Activated naive CD8-positive, alpha-beta T cell treated with anti-CD3 and anti-CD28 coated beads, Interleukin-2, amount 50 U/mL, for 24 hours (primary cell): ENCODE data around the gene PRKCB.

ENCODE experiments used
- ATAC-seq: fragments of 150-1000 bp; cut with Tn5 transposase; one replicate; pipeline ENCODE4 v1.10.0; 2021
- DNase-seq: peaks from one replicate; pipeline ENCODE4 v3.0.0; 2021
- H3K27ac Mint-ChIP-seq: one replicate; pipeline ENCODE4 v1.8.0; 2021; ENCODE audit warnings: mild to moderate bottlenecking, mixed read lengths
- H3K27me3 Mint-ChIP-seq: one replicate; pipeline ENCODE4 v1.8.0; 2021; ENCODE audit warnings: mixed read lengths
- H3K36me3 Mint-ChIP-seq: one replicate; pipeline ENCODE4 v1.8.0; 2021; ENCODE audit warnings: low read depth, mixed read lengths
- H3K4me1 Mint-ChIP-seq: one replicate; pipeline ENCODE4 v1.8.0; 2021; ENCODE audit warnings: mixed read lengths
- H3K4me3 Mint-ChIP-seq: one replicate; pipeline ENCODE4 v1.8.0; 2021; ENCODE audit warnings: mild to moderate bottlenecking, moderate library complexity, mixed read lengths
- H3K9me3 Mint-ChIP-seq: one replicate; pipeline ENCODE4 v1.8.0; 2021; ENCODE audit warnings: mixed read lengths

Gene PRKCB

DNA sequence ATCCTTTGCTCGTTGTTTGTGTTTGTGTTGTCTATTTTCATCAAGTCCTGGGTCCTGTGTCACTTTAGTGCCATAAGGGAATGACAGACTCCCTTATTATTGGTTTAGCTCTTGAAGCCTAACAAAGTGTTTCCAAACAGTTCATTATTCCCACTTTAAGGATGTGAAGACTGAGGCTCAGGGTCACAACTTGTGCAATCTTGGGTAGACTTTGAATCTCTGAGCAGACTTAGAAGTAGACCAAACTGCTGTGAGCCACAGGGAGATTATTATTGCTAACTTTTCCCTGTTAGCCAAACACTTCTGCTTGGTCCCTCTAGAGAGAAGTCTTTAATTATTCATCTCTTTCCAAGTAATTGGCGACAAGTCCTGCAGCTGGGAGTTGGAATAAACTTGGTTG, 31.8 kb downstream of the PRKCB start:
- H3K9me3 Mint-ChIP-seq, result no peaks in the 10 kb centered on the region
- peaks cover 86% of the 10 kb centered on the region for H3K4me1 Mint-ChIP-seq
- peaks cover 9% of the 10 kb centered on the region for H3K36me3 Mint-ChIP-seq
- H3K27ac Mint-ChIP-seq, result no peak overlapping the region
- no peaks in the 10 kb centered on the region for H3K27me3 Mint-ChIP-seq
- DNase-seq (no peak), ATAC-seq (no peak)
- no peak overlapping the region for H3K4me3 Mint-ChIP-seq

DNA sequence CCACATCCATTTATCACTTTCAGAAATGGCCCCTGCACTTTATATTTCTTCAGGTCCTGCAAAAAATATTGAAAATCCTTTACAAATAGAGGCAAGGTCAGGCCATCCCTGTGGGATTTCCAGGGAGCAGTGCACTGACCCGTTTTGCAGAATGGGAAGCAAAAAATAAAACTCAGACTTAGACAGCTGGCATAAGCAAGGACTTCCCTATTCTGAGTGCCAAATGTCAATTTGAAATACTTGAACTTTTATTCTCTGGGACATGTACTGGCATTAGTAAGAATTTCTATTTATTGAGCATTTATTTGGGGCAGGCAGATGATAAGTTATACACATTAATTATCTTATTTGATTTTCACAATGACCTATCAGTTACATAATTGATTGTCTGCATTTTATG, 32.4 kb downstream of the PRKCB start:
- no peaks in the 10 kb centered on the region for H3K9me3 Mint-ChIP-seq
- H3K4me3 Mint-ChIP-seq, result no peak overlapping the region
- no peaks in the 10 kb centered on the region for H3K27me3 Mint-ChIP-seq
- peaks cover 9% of the 10 kb centered on the region for H3K36me3 Mint-ChIP-seq
- DNase-seq (no peak), ATAC-seq (no peak)
- peaks cover 85% of the 10 kb centered on the region for H3K4me1 Mint-ChIP-seq
- H3K27ac Mint-ChIP-seq, result peak overlapping the region; percentile 82

DNA sequence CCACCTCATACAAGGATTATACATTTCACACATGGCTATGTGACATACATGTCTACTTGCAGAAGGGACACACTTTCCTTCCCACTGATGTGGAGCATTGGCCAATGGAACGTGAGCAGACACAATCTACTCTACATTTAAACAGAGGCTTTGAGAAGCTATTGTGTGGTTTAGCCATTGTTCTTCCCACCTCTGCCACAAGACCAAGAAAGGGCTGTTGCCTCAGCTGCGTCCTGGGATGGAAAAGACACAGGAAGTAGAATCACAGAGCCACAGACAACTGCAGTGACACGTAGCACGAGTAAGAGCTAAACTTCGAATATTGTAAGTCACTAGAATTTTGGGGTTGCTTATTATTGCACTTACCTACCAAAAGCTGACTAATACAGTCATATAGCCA, 33.3 kb downstream of the PRKCB start:
- Mint-ChIP-seq H3K27me3 (no peaks in the 10 kb centered on the region), H3K9me3 (no peaks in the 10 kb centered on the region), H3K4me1 (peaks cover 84% of the 10 kb centered on the region), H3K27ac (peak overlapping the region; percentile 82), H3K4me3 (peak overlapping the region; percentile 50), H3K36me3 (peaks cover 12% of the 10 kb centered on the region)
- ATAC-seq (peak; percentile 87), DNase-seq (no peak)

DNA sequence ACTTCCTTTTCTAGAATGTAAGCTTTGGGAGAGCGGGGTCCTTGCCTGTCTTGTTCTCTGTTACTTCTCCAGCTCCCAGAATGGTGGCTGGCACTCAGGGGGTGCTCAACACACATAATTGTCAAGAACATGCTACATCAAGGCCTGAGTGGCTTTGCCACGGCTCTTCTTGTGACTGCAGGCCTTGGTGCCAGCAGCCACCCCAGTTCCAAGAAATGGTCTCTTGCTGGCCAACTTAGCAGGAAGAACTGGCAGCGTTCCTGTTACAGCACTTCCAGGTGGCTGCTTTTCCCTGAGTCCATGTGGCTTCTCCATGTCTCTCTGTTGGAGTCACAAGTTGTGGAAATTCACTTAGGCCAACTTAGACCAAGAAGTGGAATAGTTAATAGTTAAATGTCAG, 36.1 kb downstream of the PRKCB start:
- Mint-ChIP-seq H3K4me1 (peaks cover 80% of the 10 kb centered on the region), H3K27ac (no peak overlapping the region), H3K4me3 (no peak overlapping the region), H3K9me3 (no peaks in the 10 kb centered on the region), H3K36me3 (peaks cover 15% of the 10 kb centered on the region), H3K27me3 (no peaks in the 10 kb centered on the region)
- no peak for ATAC-seq
- DNase-seq, result no peak

DNA sequence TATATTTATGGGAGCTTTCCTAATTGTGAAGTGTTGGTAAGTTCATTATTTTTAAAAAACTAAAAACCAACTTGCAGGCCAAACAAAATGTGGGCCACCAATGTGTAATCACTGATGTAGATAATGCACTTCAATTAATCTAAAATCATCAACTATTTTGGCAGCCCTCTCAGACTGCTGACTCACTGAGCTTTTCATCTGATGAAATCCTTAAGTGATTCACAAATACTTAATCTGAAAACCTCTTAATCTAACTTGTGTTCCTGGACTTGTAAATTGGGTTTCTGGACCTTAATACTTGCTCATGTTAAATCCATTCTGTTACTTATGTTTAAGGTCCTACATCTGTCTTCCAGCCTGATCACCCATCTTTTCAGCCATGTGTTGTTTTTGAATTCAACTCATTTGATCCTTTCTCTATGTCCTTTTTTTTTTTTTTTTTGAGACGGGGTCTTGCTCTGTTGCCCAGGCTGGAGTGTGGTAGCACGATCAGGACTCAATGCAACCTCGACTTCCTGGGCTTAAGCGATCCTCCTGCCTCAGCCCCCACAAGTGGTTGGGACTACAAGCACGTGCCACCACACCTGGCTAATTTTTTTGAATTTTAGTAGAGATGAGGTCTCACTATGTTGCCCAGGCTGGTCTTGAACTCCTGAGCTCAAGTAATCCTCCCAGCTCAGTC, 39.0 kb downstream of the PRKCB start:
- no peak overlapping the region for H3K4me3 Mint-ChIP-seq
- ATAC-seq, result peak; percentile 39
- peaks cover 80% of the 10 kb centered on the region for H3K4me1 Mint-ChIP-seq
- H3K36me3 Mint-ChIP-seq, result peaks cover 16% of the 10 kb centered on the region
- no peaks in the 10 kb centered on the region for H3K27me3 Mint-ChIP-seq
- no peak for DNase-seq
- H3K9me3 Mint-ChIP-seq, result no peaks in the 10 kb centered on the region
- peak overlapping the region; percentile 84 for H3K27ac Mint-ChIP-seq

DNA sequence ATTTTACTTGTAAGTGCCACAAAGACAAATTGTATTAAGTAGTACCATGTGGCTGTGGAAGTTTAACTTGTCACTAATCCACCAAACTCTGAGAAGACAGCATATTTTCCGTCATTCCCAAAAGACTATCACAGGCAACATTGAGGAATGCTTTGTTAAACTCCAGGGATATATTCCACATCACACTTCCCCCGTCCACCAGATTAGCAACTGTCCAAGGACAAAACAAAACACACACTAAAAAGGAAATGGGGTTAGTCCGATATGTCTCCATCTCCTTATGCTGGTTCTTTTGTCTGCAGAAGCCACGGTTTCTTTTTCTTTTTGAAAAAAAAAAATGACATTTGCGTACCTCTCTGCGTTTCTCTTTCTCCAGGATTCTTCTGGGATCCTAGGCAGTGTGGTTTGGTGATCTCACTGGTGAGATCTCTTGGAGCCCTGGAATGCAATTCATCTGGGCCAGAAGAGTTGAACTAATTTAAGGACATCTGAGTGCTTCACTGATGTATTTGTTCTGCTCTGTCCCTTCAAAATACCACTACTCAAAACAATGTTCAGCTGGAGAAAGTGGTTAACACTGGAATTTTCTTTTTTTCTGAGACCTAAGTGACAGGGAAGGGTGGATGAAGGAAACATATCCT, 40.6 kb downstream of the PRKCB start:
- Mint-ChIP-seq H3K4me1 (peaks cover 82% of the 10 kb centered on the region), H3K36me3 (peaks cover 12% of the 10 kb centered on the region), H3K27ac (no peak overlapping the region), H3K9me3 (no peaks in the 10 kb centered on the region), H3K4me3 (no peak overlapping the region), H3K27me3 (no peaks in the 10 kb centered on the region)
- DNase-seq (no peak), ATAC-seq (no peak)

DNA sequence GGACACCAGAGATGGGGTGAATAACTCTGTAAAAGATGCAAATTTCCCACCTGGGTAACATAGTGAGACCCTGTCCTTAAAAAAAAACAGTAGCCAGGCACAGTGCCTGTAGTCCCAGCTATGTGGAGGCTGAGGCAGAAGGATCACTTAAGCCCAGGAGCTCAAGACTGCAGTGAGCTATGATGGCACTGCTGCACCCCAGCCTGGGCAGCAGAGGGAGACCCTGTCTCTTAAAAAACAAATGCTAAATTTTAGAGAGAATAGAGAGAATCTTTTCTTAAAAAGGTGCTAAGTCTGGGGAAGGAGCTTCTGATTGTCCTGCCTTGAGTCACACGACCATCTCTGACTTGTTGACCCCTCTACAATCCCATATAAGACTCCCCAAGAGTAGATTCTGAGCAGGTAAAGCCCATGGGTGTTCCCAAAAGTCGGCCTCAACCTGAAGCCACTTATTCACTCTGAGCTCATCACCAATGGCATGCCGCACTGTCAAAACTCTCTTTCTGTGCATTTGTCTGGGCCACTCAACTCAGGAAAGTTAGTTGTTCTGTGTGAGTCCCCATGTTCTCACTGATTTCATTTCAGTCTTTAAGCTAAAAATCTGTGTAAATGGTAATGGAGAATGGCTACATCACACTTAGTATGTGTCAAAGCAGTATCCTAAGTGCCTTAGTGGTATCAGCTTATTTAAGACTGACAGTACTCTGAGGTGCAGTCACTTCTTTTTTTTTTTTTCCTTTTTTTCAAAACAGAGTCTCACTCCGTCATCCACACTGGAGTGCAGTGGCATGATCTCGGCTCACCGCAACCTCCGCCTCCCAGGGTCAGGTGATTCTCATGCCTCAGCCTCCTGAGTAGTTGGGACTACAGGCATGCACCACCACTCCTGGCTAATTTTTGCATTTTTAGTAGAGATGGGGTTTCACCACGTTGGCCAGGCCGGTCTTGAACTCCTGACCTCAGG, 41.6 kb downstream of the PRKCB start:
- DNase-seq (no peak), ATAC-seq (peak; percentile 33)
- no peaks in the 10 kb centered on the region for H3K9me3 Mint-ChIP-seq
- H3K27me3 Mint-ChIP-seq, result no peaks in the 10 kb centered on the region
- H3K27ac Mint-ChIP-seq, result no peak overlapping the region
- no peak overlapping the region for H3K4me3 Mint-ChIP-seq
- peaks cover 12% of the 10 kb centered on the region for H3K36me3 Mint-ChIP-seq
- peaks cover 85% of the 10 kb centered on the region for H3K4me1 Mint-ChIP-seq

DNA sequence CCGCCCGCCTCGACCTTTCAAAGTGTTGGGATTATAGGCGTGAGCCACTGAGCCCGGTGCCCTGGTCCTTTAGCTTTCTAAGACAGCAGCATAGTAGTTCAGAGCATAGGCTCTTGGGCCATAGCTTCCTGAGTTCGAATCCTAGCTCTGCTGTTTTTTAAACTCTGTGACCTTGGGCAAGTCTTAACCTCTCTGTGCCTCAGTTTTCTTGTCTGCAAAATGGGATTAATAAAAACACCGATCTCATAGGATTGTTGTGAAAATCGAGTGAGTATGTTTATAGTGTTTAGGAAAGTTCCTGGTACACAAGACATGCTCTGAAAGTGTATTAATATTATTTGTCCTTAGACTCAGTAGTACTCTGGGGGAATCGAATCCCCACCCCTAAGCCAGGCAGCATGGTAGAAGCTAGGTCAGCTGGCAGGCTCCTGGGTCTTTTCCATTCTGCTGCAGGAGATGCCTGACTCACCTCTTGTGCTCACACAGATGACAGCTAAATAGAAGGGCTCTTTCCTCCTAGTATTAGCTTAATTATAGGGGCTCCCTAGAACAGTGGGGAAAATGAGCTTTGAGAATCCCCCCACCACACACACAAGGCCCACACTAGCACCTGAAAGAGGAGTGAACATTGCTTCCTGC, 44.1 kb downstream of the PRKCB start:
- Mint-ChIP-seq H3K27ac (peak overlapping the region; percentile 88), H3K36me3 (peaks cover 22% of the 10 kb centered on the region), H3K27me3 (no peaks in the 10 kb centered on the region), H3K4me1 (peaks cover 90% of the 10 kb centered on the region), H3K4me3 (no peak overlapping the region), H3K9me3 (no peaks in the 10 kb centered on the region)
- no peak for ATAC-seq
- no peak for DNase-seq

DNA sequence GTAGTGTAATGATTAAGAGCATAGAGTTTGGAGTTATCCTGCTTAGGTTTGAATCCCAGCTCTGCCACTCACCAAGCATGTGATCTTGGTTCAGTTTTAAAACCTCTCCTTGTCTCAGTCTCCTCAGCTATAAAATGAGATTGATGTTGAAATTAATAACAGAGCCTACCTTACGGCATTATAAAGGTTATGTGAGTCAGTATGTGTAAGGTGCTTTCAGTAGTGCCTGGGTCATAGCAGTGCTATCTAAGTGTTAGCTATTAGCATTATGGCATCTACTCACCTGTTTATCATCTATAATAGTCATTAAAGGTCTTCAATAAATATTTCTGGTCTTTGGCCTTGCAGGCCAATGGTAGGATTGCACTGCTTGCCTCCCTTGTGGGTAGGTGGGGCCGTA, 53.4 kb downstream of the PRKCB start:
- peaks cover 28% of the 10 kb centered on the region for H3K4me1 Mint-ChIP-seq

DNA sequence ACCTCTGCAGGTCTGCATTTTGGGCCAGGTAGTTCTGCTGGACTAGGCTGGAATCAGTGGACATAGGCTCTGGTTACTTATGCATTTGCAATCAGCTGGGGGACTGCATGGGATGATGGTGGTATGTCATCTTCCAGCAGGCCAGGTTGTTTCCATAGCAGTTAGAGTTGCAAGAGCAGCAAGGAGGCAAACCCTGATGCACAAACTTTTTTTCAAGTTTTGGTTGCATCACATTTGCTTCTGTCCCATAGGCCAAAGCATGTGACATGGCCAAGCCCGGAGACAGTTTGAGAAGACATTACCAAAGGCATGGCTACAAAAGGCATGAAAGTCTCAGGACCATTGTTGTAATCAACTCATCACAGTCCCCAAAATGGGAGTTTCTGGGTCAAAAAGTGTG, 58.2 kb downstream of the PRKCB start:
- no peak overlapping the region for H3K27ac Mint-ChIP-seq
- H3K9me3 Mint-ChIP-seq, result no peaks in the 10 kb centered on the region
- peaks cover 48% of the 10 kb centered on the region for H3K4me1 Mint-ChIP-seq
- H3K36me3 Mint-ChIP-seq, result peaks cover 28% of the 10 kb centered on the region
- ATAC-seq (no peak), DNase-seq (no peak)
- H3K4me3 Mint-ChIP-seq, result no peak overlapping the region
- no peaks in the 10 kb centered on the region for H3K27me3 Mint-ChIP-seq

More for the DNA sequence above, 53.4 kb downstream of the PRKCB start:
- Mint-ChIP-seq H3K36me3 (peaks cover 20% of the 10 kb centered on the region), H3K27me3 (no peaks in the 10 kb centered on the region), H3K27ac (no peak overlapping the region), H3K4me3 (no peak overlapping the region), H3K9me3 (no peaks in the 10 kb centered on the region)
- ATAC-seq, result peak; percentile 61
- no peak for DNase-seq

DNA sequence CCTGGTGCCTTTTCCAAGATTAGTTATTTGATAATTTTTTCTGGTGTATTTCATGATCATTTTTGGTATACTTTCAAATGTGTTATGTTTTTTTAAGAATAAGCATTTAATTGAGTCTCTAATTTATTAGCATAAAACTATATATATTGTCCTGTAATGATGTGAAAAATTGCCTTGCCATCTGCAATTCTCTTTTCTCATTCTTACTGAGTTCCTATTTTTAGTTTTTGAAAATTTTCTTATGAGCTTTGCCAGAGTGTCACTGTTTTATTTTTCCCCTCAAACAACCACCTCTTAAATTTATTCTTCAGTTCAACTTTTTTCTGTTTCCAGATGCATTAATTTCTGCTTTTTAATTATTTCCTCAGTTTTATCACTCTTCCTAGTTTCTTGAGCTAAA, 59.3 kb downstream of the PRKCB start:
- H3K4me3 Mint-ChIP-seq, result no peak overlapping the region
- no peak overlapping the region for H3K27ac Mint-ChIP-seq
- peaks cover 26% of the 10 kb centered on the region for H3K36me3 Mint-ChIP-seq
- H3K9me3 Mint-ChIP-seq, result no peaks in the 10 kb centered on the region
- H3K4me1 Mint-ChIP-seq, result peaks cover 49% of the 10 kb centered on the region
- DNase-seq (no peak), ATAC-seq (no peak)
- no peaks in the 10 kb centered on the region for H3K27me3 Mint-ChIP-seq

DNA sequence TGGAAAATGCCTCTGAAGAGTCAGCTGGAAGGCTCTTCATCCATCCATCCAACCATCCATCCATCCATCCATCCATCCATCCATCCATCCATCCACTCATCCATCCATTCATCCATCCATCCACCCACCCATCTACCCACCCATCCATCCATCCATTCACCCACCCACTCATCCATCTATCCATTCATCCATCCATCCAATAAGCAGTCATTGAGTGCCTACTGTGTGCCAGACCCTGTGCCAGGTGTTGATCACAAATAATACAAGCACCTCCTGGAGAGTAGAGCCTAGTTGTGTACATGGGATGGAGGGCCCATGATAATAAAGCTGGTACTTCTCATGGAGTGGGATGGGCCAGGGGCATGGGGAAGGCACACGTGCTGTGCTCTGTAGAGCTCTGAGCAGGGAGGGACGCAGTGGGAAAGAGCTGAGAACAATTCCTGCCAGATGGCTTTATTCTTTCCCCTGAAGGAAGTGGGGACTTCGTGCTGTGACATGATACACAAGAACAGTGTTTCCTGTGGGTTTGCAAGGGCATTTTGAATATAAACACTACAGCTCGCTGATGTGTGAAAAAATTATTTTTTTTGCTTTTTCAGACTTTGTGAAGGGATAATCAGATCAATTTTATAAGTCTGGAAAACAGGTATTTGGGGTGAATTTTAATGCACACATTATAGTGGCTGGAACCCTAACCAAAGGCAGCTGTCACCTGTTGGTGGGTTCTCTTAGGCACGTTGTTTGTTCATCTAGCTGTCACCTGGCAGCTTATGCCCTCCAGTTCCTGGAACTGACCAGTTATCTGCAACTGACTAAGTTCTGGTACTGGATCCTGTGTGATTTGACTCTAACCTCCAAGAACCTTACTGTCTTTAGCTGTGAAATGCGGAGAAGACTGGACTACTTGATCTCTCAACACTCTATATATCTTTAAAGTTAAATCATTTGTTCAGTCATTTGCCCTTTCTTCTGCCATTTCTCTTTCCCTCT, 61.3 kb downstream of the PRKCB start:
- no peak for DNase-seq
- no peak for ATAC-seq
- Mint-ChIP-seq H3K36me3 (peaks cover 29% of the 10 kb centered on the region), H3K4me3 (no peak overlapping the region), H3K9me3 (no peaks in the 10 kb centered on the region), H3K4me1 (peaks cover 62% of the 10 kb centered on the region), H3K27me3 (no peaks in the 10 kb centered on the region), H3K27ac (peak overlapping the region; percentile 77)

DNA sequence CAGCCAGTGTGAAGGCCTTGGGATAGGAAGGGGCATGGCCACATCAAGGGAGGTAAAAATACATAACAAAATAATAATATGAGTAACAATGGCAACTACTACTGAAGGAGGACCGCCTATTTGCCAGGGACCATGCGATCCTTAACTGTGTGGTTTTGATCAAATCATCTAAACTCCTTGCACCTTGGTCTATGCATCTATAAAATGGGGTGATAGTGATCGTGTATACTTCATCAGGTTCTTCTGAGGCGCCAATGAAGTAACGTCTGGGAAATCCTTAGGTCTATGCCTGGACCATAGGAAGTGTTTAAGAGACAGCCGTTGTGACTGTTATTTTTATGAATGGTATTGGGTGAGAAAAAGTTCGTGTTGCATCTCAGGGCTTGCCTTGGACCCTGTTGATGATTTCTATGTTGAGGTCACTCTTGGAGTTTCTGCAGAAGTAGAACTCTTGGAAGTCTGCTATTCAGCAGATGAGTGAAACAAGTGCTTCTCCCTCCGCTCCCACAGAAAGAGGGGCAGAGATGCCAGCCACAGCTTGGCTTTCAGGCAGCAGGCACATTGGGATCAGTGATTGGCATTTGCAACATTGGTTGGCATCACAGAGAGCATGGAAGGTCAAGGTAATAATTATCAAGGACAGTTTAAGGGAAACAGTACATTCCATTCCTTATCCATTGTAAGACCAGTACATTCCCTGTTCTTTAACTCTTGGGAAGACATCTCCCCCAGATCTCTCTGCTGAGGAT, 63.1 kb downstream of the PRKCB start:
- DNase-seq, result no peak
- Mint-ChIP-seq H3K9me3 (no peaks in the 10 kb centered on the region), H3K27me3 (no peaks in the 10 kb centered on the region), H3K4me1 (peaks cover 73% of the 10 kb centered on the region), H3K36me3 (peaks cover 18% of the 10 kb centered on the region), H3K4me3 (no peak overlapping the region), H3K27ac (no peak overlapping the region)
- no peak for ATAC-seq
